Common myeloid progenitor, CD34-positive (primary cell): ENCODE measurements around the gene OR5A1.

Experiments
- CTCF ChIA-PET: fragments of 350-600 bp; sonication (Branson Sonifier 250); formaldehyde crosslinking; loops from one replicate; lab custom pipeline; 2021; ENCODE audit warnings: antibody characterized with exemption; lab: Charles Lee
- POLR2A ChIA-PET: fragments of 350-600 bp; sonication (Branson Sonifier 250); formaldehyde crosslinking; loops from one replicate; lab custom pipeline; 2021; ENCODE audit warnings: antibody characterized with exemption; lab: Charles Lee
- DNase-seq, 3 donors: peaks; one replicate each; pipeline versions ENCODE4 v3.0.0 to v3.0.0-alpha.2; 2013
- H3K27ac ChIP-seq, 2 experiments: 1 replicate in 1 of 2; 2 replicates in 1 of 2; pipeline ENCODE4 v1.7.0; 2013; ENCODE audit warnings: inconsistent platforms in 2 of 2, low read length in 2 of 2, mild to moderate bottlenecking in 2 of 2, low read depth in 1 of 2, moderate library complexity in 1 of 2; ENCODE audit not compliant: severe bottlenecking in 2 of 2, insufficient read depth in 1 of 2, poor library complexity in 1 of 2
- H3K27me3 ChIP-seq, 5 experiments: replicated peaks in 2 of 5; 1 replicate in 3 of 5; 2 replicates in 2 of 5; pipeline versions ENCODE4 v1.6.1 to v1.7.0; 2013; ENCODE audit warnings: low read length in 4 of 5, mild to moderate bottlenecking in 2 of 5, moderate library complexity in 2 of 5, inconsistent platforms in 1 of 5; ENCODE audit not compliant: insufficient read depth in 5 of 5, control insufficient read depth in 4 of 5
- H3K36me3 ChIP-seq, 4 experiments: 1 replicate in 2 of 4; 2 replicates in 2 of 4; pipeline versions ENCODE4 v1.6.1 to v1.7.0; 2013; ENCODE audit warnings: low read length in 3 of 4, control low read depth in 1 of 4, mild to moderate bottlenecking in 1 of 4; ENCODE audit not compliant: control insufficient read depth in 4 of 4, insufficient read depth in 4 of 4
- H3K4me1 ChIP-seq, 4 experiments: 1 replicate in 3 of 4; 2 replicates in 1 of 4; pipeline versions ENCODE4 v1.6.1 to v1.7.1; 2013; ENCODE audit warnings: low read length in 3 of 4, mild to moderate bottlenecking in 3 of 4, control low read depth in 1 of 4, inconsistent platforms in 1 of 4, moderate library complexity in 1 of 4; ENCODE audit not compliant: control insufficient read depth in 4 of 4, insufficient read depth in 4 of 4; ENCODE audit errors: control extremely low read depth in 1 of 4
- H3K4me3 ChIP-seq, 7 experiments: 1 replicate in 4 of 7; 2 replicates in 3 of 7; pipeline versions ENCODE4 v1.5.1 to v1.7.0; 2013; ENCODE audit warnings: mild to moderate bottlenecking in 7 of 7, low read length in 6 of 7, moderate library complexity in 6 of 7, inconsistent platforms in 2 of 7, low read depth in 2 of 7, control low read depth in 1 of 7; ENCODE audit not compliant: insufficient read depth in 4 of 7, control insufficient read depth in 1 of 7; ENCODE audit errors: extremely low read depth in 1 of 7
- H3K9me3 ChIP-seq, 5 experiments: 1 replicate in 4 of 5; 2 replicates in 1 of 5; pipeline versions ENCODE4 v1.6.1 to v1.7.1; 2013; ENCODE audit warnings: low read length in 4 of 5, mild to moderate bottlenecking in 2 of 5, inconsistent platforms in 1 of 5, low read depth in 1 of 5, moderate library complexity in 1 of 5; ENCODE audit not compliant: control insufficient read depth in 4 of 5, insufficient read depth in 2 of 5; ENCODE audit errors: control extremely low read depth in 1 of 5
- WGBS: methylation state at CpG from one replicate; pipeline ENCODE4 v1.1.5; 2013; ENCODE audit not compliant: insufficient coverage; 5-methylcytosine and 5-hydroxymethylcytosine counted together

Gene OR5A1

DNA sequence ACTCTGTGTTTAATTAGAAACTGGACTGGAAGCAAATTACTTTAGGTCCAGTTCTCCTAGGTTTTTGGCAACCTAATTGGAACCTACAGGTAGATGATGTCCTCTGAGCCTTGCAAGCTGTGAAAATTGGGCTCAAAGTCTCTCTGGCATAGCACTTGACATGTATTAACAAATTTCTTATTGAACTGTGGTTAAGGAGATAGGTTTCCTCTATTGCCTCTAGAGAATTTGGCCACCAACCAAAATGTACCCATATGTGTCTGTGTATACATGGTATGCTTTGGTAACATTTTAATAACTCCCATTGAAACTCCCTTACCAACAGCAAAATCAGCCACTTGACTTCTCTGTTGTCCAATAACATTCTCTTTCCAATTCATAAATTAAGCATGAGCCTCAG, 36.7 kb downstream of the OR5A1 start, which contains the start of gene OR4D10:
TSS of gene OR4D10 (plus strand) at position 301 of the 400 bp plus-strand sequence. CDS start 4,115 bp downstream, outside the sequence.
- POLR2A ChIA-PET, result no interaction called here

GRCh38 chr11:59475176-59475575, 38.9 kb downstream of the OR5A1 start:
- Histone ChIP-seq H3K27ac (no peak overlapping the region), H3K9me3 (no peaks in the 10 kb centered on the region), H3K27me3 (no peaks in the 10 kb centered on the region), H3K4me1 (no peaks in the 10 kb centered on the region), H3K36me3 (no peaks in the 10 kb centered on the region), H3K4me3 (no peak overlapping the region)
- DNase-seq, result no peak
- 21% methylated on average over 4 of the region's 9 CpGs for WGBS
- ChIA-PET POLR2A (no interaction called here), CTCF (no interaction called here)

More for the DNA sequence above, 36.7 kb downstream of the OR5A1 start, which contains the start of gene OR4D10:
- H3K9me3 ChIP-seq, result no peaks in the 10 kb centered on the region
- CTCF ChIA-PET, result no interaction called here
- H3K4me1 ChIP-seq, result no peaks in the 10 kb centered on the region
- no peak within 1 kb of the TSS for H3K4me3 ChIP-seq
- DNase-seq, result no peak
- H3K27ac ChIP-seq, result no peak within 1 kb of the TSS
- no peaks in the 10 kb centered on the region for H3K36me3 ChIP-seq
- no peaks in the 10 kb centered on the region for H3K27me3 ChIP-seq

DNA sequence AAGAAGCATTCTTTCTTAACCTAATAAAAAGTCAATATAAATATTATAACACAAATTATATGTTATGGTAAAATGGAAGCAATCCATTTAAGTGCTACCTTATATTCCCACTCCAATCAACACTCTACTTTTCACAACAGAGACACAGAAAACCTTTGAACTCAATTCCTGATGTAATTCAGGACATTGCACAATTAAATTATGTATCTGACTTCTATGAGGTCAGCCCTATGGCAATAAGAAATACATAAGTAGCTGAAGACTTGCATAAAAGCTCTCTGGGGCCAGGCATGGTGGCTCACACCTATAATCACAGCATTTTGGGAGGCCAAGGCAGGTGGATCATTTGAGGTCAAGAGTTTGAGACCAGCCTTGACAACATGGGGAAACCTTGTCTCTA, 43.6 kb downstream of the OR5A1 start:
- no peaks in the 10 kb centered on the region for H3K27me3 ChIP-seq
- no peak for DNase-seq
- POLR2A ChIA-PET, result no interaction called here
- no peak overlapping the region for H3K27ac ChIP-seq
- no peak overlapping the region for H3K4me3 ChIP-seq
- CTCF ChIA-PET, result no interaction called here
- H3K9me3 ChIP-seq, result no peaks in the 10 kb centered on the region
- no peaks in the 10 kb centered on the region for H3K4me1 ChIP-seq
- no peaks in the 10 kb centered on the region for H3K36me3 ChIP-seq

DNA sequence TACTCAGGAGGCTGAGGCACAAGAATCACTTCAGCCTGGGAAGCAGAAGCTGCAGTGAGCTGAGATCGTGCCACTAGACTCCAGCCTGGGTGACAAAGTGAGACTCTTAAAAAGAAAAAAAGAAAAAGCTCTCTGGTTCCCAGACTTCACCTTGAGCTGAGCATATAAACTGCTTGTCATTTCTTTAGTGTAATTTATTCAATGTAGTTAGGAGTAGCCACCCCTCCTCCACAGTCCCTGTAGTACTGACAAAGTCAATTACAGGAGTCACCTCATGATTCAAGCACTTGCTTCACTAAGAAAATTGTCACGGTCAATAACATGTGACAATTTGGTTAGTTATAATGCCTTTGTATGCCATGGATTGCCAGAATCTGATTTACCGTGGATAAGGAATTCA, 44.1 kb downstream of the OR5A1 start:
- H3K36me3 ChIP-seq, result no peaks in the 10 kb centered on the region
- no peak for DNase-seq
- no peak overlapping the region for H3K27ac ChIP-seq
- POLR2A ChIA-PET, result no interaction called here
- no peak overlapping the region for H3K4me3 ChIP-seq
- WGBS, result 100% methylated on average over 2 of the region's 3 CpGs
- no peaks in the 10 kb centered on the region for H3K4me1 ChIP-seq
- CTCF ChIA-PET, result no interaction called here
- no peaks in the 10 kb centered on the region for H3K27me3 ChIP-seq
- no peaks in the 10 kb centered on the region for H3K9me3 ChIP-seq
